Stimulated activated CD4-positive, alpha-beta T cell treated with anti-CD3 and anti-CD28 coated beads, Interleukin-1b, Interleukin-23, amount 100 ng/mL, for 24 hours (primary cell): Measurements from ENCODE around the gene MSL3B.

Experiments used
- DNase-seq, 4 experiments: peaks; one replicate each; pipeline ENCODE4 v3.0.0-alpha.2; 2020; ENCODE audit warnings: low read depth in 4 of 4, low spot score in 1 of 4

Gene MSL3B

GRCh38 chr2:233817995-233818638 lies 50.1 kb downstream of the MSL3B start:
- DNase-seq, result no peak

DNA sequence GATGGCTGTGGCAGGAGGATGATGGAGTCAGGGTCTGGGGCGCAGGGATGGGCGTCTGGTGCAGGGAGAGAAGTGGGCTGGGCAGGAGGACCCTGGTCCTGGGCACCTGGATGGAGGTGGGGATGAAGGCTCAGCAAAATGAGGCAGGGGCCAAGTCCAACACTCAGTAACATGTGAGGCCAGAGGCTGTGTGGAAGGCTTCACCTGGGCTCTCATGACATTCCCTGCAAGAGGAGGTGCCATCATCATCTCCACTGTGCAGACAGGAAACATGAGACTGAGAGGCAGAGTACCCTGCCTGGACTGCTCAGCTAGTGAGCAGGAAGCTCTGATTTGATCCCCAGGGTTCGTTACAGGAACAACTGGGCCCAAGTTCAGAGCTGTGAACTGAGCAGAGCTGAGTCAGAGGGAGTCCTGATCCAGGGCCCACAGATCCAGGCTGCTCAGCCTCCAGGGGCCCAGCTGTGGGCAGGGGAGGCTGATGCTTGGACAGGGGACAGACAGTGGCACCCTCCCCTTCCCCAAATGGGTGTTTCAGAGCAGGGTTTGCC lies 50.8 kb downstream of the MSL3B start:
- no peak for DNase-seq

GRCh38 chr2:233816771-233817170 lies 51.4 kb downstream of the MSL3B start:
- no peak for DNase-seq

DNA sequence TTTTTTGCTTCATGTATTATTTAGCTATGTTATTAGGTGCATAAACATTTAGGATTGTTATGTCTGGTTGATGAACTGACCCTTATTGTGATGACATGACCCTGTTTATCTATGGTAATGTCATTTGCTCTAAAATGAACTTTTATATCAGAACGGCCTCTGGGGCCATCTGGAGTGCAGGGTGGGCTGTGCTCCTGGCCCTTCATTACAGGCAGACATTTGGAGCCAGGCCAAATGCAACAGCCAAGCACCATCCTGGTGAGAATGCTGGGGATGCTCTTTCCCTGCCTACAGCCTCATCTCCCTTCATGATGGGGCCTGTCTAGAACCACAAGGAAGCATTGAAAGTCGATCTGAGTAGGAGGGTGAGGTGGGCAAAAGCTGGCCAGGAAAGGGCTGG lies 51.9 kb downstream of the MSL3B start:
- DNase-seq, result no peak

DNA sequence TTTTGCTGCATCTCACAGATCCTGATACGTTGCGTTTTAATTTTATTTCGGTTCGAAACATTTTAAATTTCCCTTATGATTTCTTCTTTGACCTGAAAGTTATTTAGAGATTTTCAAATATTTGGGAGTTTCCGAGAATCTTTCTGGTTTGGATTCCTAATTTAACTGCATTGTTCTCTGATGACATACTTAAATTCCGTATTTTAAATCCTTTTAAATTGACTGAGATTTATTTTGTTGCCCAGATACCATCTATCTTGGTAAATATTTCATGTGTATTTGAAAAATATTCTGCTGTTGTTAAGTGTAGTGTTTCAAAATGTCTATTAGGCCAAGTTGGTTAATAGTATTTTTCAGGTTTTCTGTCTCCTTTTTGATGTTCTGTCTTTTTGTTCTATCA lies 52.3 kb downstream of the MSL3B start:
- DNase-seq, result no peak
